Measurements from ENCODE around the gene MRM2.

The MRM2 gene

DNA sequence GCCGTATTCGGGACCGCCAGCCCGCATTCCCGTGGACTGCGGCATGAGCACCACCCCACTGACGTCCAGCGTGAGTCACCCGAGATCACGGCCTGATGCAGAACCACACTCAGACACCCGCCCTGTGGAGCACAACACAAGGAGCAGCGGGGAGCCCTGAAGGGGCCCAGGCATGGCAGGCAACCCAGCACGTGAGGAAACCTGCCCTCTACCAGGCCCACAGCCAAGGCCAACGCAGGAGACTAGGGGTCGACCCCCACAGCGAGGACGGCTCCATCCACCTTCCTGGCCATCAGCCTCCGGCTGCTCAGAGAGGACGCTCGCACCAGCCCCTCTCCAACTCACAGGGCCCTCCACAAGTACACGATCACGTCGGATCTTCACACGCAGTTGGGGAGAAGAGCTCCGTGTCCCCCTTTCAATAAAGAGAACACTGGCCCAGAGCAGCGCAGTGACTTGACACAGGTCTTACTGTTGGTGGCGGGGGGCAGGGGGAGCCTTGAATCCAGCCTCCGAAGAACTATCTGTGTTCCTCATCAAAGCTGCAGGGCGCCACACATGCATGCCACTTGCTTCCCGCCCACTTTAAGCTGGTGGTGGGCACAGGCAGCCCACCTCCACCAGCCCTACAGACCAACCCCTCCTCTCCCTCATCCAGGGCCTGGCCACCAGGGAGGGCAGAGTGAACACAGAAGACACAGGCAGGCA, 31.3 kb downstream of the MRM2 start:
- POLR2A ChIA-PET: no interaction called here

More for the DNA sequence above, 31.3 kb downstream of the MRM2 start:
- CTCF ChIA-PET: interaction anchor here (1.1 kb wide), 1 partner anchor 16 kb away, joined by 3 read pairs; no protein-coding TSS in a partner anchor
- Histone ChIP-seq H3K36me3 (ENCODE audit: control insufficient read depth in 2 of 2, insufficient read depth in 1 of 2, low read length in 2 of 2) (peaks cover 7 to 81% of the 10 kb centered on the region in 2 experiments; a peak in 2 of 3 replicates), H3K4me1 (ENCODE audit: control insufficient read depth, insufficient read depth, low read length) (no peaks in the 10 kb centered on the region), H3K4me3 (ENCODE audit: low read depth, low read length) (no peak overlapping the region), H3K27ac (ENCODE audit: extremely low read depth, low read depth, low read length) (no peak overlapping the region), H3K9me3 (ENCODE audit: control insufficient read depth, insufficient read depth, low read depth, low read length) (no peaks in the 10 kb centered on the region)
- no peak for TF ChIP-seq HOXD13 (CRISPR knock-in tag; IDR thresholded peaks at IDR 0.05; ENCODE audit: borderline replicate concordance)
- no peak for TF ChIP-seq PBX3 (CRISPR knock-in tag; IDR thresholded peaks at IDR 0.05)
- TF ChIP-seq ZNF426 (tag by site-specific recombination; IDR thresholded peaks at IDR 0.05): no peak
- TF ChIP-seq, protein P1, sequence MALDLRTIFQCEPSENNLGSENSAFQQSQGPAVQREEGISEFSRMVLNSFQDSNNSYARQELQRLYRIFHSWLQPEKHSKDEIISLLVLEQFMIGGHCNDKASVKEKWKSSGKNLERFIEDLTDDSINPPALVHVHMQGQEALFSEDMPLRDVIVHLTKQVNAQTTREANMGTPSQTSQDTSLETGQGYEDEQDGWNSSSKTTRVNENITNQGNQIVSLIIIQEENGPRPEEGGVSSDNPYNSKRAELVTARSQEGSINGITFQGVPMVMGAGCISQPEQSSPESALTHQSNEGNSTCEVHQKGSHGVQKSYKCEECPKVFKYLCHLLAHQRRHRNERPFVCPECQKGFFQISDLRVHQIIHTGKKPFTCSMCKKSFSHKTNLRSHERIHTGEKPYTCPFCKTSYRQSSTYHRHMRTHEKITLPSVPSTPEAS (tag by site-specific recombination; IDR thresholded peaks at IDR 0.05): no peak
- TF ChIP-seq ZFP69B (tag by site-specific recombination; IDR thresholded peaks at IDR 0.05): no peak
- no peak for TF ChIP-seq ZSCAN18 (tag by site-specific recombination; IDR thresholded peaks at IDR 0.05)
- no peak for TF ChIP-seq ZNF174 (tag by site-specific recombination; IDR thresholded peaks at IDR 0.05)
- TF ChIP-seq, protein P2, sequence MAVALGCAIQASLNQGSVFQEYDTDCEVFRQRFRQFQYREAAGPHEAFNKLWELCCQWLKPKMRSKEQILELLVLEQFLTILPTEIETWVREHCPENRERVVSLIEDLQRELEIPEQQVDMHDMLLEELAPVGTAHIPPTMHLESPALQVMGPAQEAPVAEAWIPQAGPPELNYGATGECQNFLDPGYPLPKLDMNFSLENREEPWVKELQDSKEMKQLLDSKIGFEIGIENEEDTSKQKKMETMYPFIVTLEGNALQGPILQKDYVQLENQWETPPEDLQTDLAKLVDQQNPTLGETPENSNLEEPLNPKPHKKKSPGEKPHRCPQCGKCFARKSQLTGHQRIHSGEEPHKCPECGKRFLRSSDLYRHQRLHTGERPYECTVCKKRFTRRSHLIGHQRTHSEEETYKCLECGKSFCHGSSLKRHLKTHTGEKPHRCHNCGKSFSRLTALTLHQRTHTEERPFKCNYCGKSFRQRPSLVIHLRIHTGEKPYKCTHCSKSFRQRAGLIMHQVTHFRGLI (tag by site-specific recombination; IDR thresholded peaks at IDR 0.05): no peak
- no peak for TF ChIP-seq ZNF621 (tag by site-specific recombination; IDR thresholded peaks at IDR 0.05)
- TF ChIP-seq HIC1 (tag by site-specific recombination; IDR thresholded peaks at IDR 0.05): no peak
- no peak for TF ChIP-seq ZNF121 (tag by site-specific recombination; IDR thresholded peaks at IDR 0.05)
- no peak for TF ChIP-seq ZNF529 (tag by site-specific recombination; IDR thresholded peaks at IDR 0.05; ENCODE audit: insufficient replicate concordance)
- TF ChIP-seq AEBP2 (tag by site-specific recombination; IDR thresholded peaks at IDR 0.05; ENCODE audit: borderline replicate concordance): no peak
- TF ChIP-seq ZNF423 (tag by site-specific recombination; IDR thresholded peaks at IDR 0.05): no peak
- TF ChIP-seq SCRT1 (tag by site-specific recombination; IDR thresholded peaks at IDR 0.05; ENCODE audit: borderline replicate concordance): no peak
- no peak for TF ChIP-seq ZNF19 (tag by site-specific recombination; IDR thresholded peaks at IDR 0.05; ENCODE audit: low read depth)
- TF ChIP-seq ZNF514 (tag by site-specific recombination; IDR thresholded peaks at IDR 0.05): no peak
- no peak for TF ChIP-seq ZNF302 (tag by site-specific recombination; IDR thresholded peaks at IDR 0.05; ENCODE audit: low read depth)
- no peak for TF ChIP-seq ZNF623 (tag by site-specific recombination; IDR thresholded peaks at IDR 0.05)
- TF ChIP-seq OVOL3 (tag by site-specific recombination; IDR thresholded peaks at IDR 0.05): no peak
